Measurements from ENCODE around the gene KCNK13.

Gene KCNK13

DNA sequence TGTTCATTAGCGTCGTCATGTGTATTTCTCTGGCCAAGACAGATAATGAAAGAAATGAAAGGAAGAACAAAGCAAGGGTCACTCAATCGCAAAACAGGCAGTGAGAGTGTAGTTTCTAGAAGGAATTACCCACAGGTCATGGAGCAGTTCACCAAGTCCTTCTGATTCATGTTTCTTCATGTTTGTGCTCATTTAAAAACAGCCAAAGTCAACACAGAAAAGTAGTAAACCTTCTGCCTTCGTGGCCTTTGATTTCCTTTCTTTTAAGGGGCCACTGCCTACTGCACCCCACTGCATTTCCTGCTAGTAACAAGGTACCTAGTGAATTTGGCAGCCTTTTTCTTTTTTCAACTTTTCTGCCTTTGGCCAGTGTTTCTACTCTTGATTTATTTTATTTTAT, 75.1 kb downstream of the KCNK13 start:
- Mint-ChIP-seq H3K27ac (no peak overlapping the region), H3K27me3 (ENCODE audit: low read depth) (peaks cover 7% of the 10 kb centered on the region), H3K36me3 (ENCODE audit: low read depth) (no peaks in the 10 kb centered on the region), H3K9me3 (no peaks in the 10 kb centered on the region), H3K4me1 (ENCODE audit: low read depth) (no peaks in the 10 kb centered on the region), H3K4me3 (no peak overlapping the region)

DNA sequence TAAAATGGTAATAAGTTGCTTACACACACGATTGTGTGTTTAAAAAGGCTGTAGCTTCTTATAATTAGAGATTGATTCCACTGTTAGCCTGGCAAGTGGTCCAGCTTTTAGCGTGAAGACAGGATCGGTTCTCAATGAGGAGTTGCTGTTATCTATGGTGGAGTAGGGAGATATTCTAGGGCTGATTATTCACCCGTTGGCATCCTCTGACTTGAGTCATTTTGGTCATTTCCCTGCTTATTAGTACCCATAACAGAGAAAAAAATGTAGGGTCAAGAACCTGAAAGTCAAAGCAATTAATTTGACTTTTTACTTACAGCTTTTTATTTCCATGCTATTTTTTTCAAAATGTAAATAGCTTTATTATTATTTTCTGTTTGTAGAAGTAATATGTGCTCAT, 76.0 kb downstream of the KCNK13 start:
- Mint-ChIP-seq H3K27me3 (ENCODE audit: low read depth) (peaks cover 10% of the 10 kb centered on the region), H3K27ac (no peak overlapping the region), H3K4me3 (no peak overlapping the region), H3K4me1 (ENCODE audit: low read depth) (no peaks in the 10 kb centered on the region), H3K9me3 (no peaks in the 10 kb centered on the region), H3K36me3 (ENCODE audit: low read depth) (no peaks in the 10 kb centered on the region)

GRCh38 chr14:90139199-90139598, 77.4 kb downstream of the KCNK13 start:
- no peaks in the 10 kb centered on the region for H3K9me3 Mint-ChIP-seq
- peaks cover 17% of the 10 kb centered on the region for H3K27me3 Mint-ChIP-seq (ENCODE audit: low read depth)
- no peaks in the 10 kb centered on the region for H3K36me3 Mint-ChIP-seq (ENCODE audit: low read depth)
- no peaks in the 10 kb centered on the region for H3K4me1 Mint-ChIP-seq (ENCODE audit: low read depth)
- no peak overlapping the region for H3K4me3 Mint-ChIP-seq
- H3K27ac Mint-ChIP-seq = no peak overlapping the region

DNA sequence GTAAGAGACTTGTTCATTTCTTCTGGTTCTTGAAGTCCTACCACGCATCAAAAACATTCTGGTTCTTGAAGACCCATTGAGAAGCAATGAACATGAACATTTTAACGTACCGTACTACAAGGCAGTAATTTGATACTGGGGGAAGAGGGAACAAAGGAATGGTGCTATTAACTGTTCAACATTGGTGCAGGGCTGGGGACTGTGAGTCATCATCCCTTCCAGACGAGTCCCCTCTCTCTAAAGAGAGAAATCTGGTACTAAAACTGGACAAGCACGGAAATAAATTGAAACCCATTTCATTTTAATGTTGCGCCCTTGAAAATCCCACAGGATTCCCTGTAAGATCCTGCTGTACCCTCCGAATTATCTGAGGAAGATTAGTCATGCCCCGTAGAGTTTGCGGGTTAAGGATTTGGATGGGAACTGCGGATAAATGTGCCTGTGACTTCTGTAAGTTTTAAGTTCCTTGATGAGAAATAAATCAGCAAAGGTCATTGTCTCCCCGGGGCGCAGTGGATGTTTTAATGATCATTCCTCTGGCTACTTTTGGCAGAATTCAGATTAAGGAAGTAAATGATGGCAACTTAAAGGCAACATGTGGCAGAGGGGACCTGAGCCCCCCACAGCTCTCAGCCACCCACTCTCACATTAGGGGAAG, 78.6 kb downstream of the KCNK13 start:
- H3K9me3 Mint-ChIP-seq = no peaks in the 10 kb centered on the region
- no peaks in the 10 kb centered on the region for H3K36me3 Mint-ChIP-seq (ENCODE audit: low read depth)
- no peak overlapping the region for H3K27ac Mint-ChIP-seq
- no peaks in the 10 kb centered on the region for H3K4me1 Mint-ChIP-seq (ENCODE audit: low read depth)
- H3K4me3 Mint-ChIP-seq = no peak overlapping the region
- peaks cover 18% of the 10 kb centered on the region for H3K27me3 Mint-ChIP-seq (ENCODE audit: low read depth)

GRCh38 chr14:90140956-90141316, 79.1 kb downstream of the KCNK13 start:
- H3K4me1 Mint-ChIP-seq (ENCODE audit: low read depth) = no peaks in the 10 kb centered on the region
- no peak overlapping the region for H3K27ac Mint-ChIP-seq
- H3K4me3 Mint-ChIP-seq = no peak overlapping the region
- peaks cover 23% of the 10 kb centered on the region for H3K27me3 Mint-ChIP-seq (ENCODE audit: low read depth)
- H3K36me3 Mint-ChIP-seq (ENCODE audit: low read depth) = no peaks in the 10 kb centered on the region
- no peaks in the 10 kb centered on the region for H3K9me3 Mint-ChIP-seq

- H3K4me3 Mint-ChIP-seq = no peak overlapping the region
- H3K4me1 Mint-ChIP-seq (ENCODE audit: low read depth) = no peaks in the 10 kb centered on the region
- H3K27ac Mint-ChIP-seq = no peak overlapping the region
- no peaks in the 10 kb centered on the region for H3K36me3 Mint-ChIP-seq (ENCODE audit: low read depth)
- no peaks in the 10 kb centered on the region for H3K27me3 Mint-ChIP-seq (ENCODE audit: low read depth)
- peaks cover 4% of the 10 kb centered on the region for H3K9me3 Mint-ChIP-seq
Measured at GRCh38 chr14:90153429-90153828, 91.6 kb downstream of the KCNK13 start.

DNA sequence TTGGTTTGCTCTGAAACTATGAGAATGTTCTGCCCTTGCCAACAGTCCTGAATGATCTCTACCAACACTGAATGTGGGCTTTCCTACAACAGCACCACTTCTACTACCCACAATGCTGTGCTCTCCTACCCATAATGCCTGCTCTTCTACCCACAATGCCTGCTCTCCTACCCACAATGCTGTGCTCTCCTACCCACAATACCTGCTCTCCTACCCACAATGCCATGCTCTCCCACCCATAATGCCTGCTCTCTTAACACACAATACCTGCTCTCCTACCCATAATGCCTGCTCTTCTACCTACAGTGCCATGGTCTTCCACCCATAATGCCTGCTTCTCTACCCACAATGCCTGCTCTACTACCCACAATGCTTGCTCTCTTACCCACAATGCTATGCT, 92.3 kb downstream of the KCNK13 start:
- Mint-ChIP-seq H3K4me3 (no peak overlapping the region), H3K4me1 (ENCODE audit: low read depth) (no peaks in the 10 kb centered on the region), H3K27me3 (ENCODE audit: low read depth) (no peaks in the 10 kb centered on the region), H3K27ac (no peak overlapping the region), H3K36me3 (ENCODE audit: low read depth) (no peaks in the 10 kb centered on the region), H3K9me3 (peaks cover 4% of the 10 kb centered on the region)

DNA sequence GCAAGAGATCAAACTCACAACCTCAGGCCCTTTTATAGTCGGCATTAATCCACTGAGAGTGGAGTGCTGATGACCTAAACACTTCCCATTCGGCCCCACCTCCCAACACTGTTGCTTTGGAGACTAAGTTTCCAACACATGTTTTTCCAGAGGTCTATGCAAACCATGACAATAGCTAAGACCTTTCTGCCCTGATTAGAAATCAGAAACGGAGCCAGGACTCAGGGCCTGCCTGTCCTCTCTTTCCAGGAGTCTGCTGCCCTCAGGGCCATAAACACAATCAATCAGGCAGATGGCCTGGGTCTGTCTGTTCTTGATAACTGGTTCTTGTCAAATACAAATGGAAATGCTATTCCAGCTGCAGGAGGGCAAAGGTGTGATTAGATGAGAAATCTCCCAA, 97.4 kb downstream of the KCNK13 start:
- H3K9me3 Mint-ChIP-seq = peaks cover 4% of the 10 kb centered on the region
- no peaks in the 10 kb centered on the region for H3K4me1 Mint-ChIP-seq (ENCODE audit: low read depth)
- H3K27ac Mint-ChIP-seq = no peak overlapping the region
- H3K27me3 Mint-ChIP-seq (ENCODE audit: low read depth) = peaks cover 19% of the 10 kb centered on the region
- H3K36me3 Mint-ChIP-seq (ENCODE audit: low read depth) = no peaks in the 10 kb centered on the region
- no peak overlapping the region for H3K4me3 Mint-ChIP-seq

GRCh38 chr14:90159688-90160087, 97.9 kb downstream of the KCNK13 start:
- Mint-ChIP-seq H3K4me1 (ENCODE audit: low read depth) (no peaks in the 10 kb centered on the region), H3K4me3 (no peak overlapping the region), H3K27ac (no peak overlapping the region), H3K27me3 (ENCODE audit: low read depth) (peaks cover 22% of the 10 kb centered on the region), H3K9me3 (no peaks in the 10 kb centered on the region), H3K36me3 (ENCODE audit: low read depth) (no peaks in the 10 kb centered on the region)

DNA sequence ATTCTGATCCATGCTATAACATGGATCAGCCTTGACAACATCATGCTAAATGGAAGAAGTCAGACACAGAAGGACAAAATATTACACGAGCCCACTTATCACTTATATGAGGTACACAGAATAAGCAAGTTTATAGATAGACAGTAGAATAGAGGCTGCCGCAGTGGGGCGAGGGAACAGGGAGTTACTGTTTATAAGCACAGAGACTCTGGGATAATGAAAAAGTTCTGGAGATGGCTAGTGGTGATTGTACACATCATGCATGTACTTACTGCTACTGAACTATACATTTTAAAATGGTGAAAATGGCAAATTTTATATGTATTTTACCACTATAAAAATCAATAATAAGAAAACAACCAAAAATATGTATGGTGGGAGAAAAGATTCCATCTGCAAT, 99.3 kb downstream of the KCNK13 start:
- Mint-ChIP-seq H3K27ac (no peak overlapping the region), H3K9me3 (no peaks in the 10 kb centered on the region), H3K4me3 (no peak overlapping the region), H3K36me3 (ENCODE audit: low read depth) (no peaks in the 10 kb centered on the region), H3K27me3 (ENCODE audit: low read depth) (peaks cover 25% of the 10 kb centered on the region), H3K4me1 (ENCODE audit: low read depth) (no peaks in the 10 kb centered on the region)

GRCh38 chr14:90168425-90169105, 106.8 kb downstream of the KCNK13 start:
- peaks cover 20% of the 10 kb centered on the region for H3K27me3 Mint-ChIP-seq (ENCODE audit: low read depth)
- no peak overlapping the region for H3K4me3 Mint-ChIP-seq
- no peaks in the 10 kb centered on the region for H3K36me3 Mint-ChIP-seq (ENCODE audit: low read depth)
- H3K27ac Mint-ChIP-seq = no peak overlapping the region
- no peaks in the 10 kb centered on the region for H3K9me3 Mint-ChIP-seq
- H3K4me1 Mint-ChIP-seq (ENCODE audit: low read depth) = no peaks in the 10 kb centered on the region

DNA sequence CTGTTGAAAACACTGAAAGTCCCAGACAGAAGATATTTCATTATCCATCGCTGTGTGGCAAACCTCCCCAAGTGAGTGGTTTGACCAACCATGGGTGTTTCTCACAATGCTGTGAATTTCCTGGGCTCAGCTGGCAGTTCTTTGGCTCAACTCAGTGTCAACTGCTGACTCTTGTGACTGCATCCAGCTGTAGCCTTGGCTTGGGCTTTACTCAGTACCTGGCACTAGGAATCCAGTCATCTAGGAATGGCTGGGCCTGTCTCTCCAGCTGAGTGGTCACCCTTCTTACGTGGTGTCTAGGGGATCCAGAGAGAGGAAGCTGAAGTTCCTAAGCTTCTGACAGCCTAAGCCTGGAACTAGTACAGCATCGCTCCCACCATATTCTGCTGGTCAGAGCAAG, 113.8 kb downstream of the KCNK13 start:
- Mint-ChIP-seq H3K27ac (no peak overlapping the region), H3K9me3 (no peaks in the 10 kb centered on the region), H3K4me3 (no peak overlapping the region), H3K27me3 (ENCODE audit: low read depth) (peaks cover 9% of the 10 kb centered on the region), H3K4me1 (ENCODE audit: low read depth) (no peaks in the 10 kb centered on the region), H3K36me3 (ENCODE audit: low read depth) (no peaks in the 10 kb centered on the region)

DNA sequence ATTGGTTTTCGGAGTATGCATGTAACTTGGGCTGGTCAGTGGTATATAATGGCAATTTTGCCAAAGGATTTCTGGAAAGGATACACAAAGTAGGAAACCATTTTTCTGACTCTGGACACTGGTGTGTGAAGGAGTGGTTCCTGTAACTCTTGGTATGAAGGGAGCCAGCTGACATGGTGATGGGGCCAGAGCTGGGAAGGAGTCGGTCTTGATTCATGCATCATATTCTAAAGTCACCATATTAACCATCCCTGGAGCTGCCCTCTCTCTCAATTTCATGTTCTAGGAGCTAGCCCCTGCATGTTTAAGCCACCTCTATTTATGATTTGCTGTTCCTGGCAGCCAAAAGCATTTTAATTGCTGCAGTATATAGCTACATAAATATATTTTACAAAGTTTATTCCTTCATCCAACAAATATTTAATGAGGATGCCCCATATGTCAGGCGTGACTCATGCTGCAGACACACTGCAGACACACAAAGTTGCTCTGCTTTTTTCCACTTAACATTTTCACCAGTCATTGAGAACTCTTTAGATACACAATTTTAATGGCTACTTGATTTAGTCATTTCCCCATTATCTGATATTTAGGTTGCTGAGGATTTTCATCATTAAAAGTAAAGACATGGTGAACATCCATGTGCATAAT, 115.9 kb downstream of the KCNK13 start:
- Mint-ChIP-seq H3K27me3 (ENCODE audit: low read depth) (peaks cover 6% of the 10 kb centered on the region), H3K4me3 (no peak overlapping the region), H3K36me3 (ENCODE audit: low read depth) (no peaks in the 10 kb centered on the region), H3K4me1 (ENCODE audit: low read depth) (no peaks in the 10 kb centered on the region), H3K27ac (no peak overlapping the region), H3K9me3 (no peaks in the 10 kb centered on the region)

DNA sequence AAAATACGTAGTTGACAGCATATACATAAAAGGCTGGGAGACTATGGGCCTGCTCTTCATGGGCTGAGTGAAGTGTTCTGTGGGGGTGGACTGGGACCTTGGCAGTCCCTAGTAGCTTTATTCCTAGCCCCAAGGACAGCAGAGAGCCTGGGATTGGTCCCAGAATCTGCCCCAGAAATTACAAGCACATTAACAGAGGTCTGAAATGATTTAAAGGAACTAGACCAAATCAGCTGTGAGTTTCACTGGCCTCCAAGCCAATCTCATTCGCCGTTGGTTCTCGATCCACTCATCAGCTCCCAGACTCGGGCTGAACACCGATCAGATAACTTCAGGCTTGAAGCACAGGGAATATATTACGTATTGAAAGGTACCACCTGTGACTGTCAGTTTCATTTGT, 117.6 kb downstream of the KCNK13 start:
- peaks cover 10% of the 10 kb centered on the region for H3K27me3 Mint-ChIP-seq (ENCODE audit: low read depth)
- no peaks in the 10 kb centered on the region for H3K9me3 Mint-ChIP-seq
- H3K4me1 Mint-ChIP-seq (ENCODE audit: low read depth) = no peaks in the 10 kb centered on the region

More for the DNA sequence above, 117.6 kb downstream of the KCNK13 start:
- no peak overlapping the region for H3K27ac Mint-ChIP-seq
- H3K4me3 Mint-ChIP-seq = no peak overlapping the region
- H3K36me3 Mint-ChIP-seq (ENCODE audit: low read depth) = no peaks in the 10 kb centered on the region

Data from T-helper 1 cell treated with Interleukin-12 subunit alpha and Interleukin-12 subunit beta and Interleukin-4 antibody, amounts not matched to agents 30 μg/mL and 1 μg/mL, for 36 hours (primary cell).